DOHH2 (cell line): Measurements from ENCODE around the gene STPG3.

Experiments
- EZH2phosphoT487 ChIP-seq: fragments of 200-600 bp; sonication (generic); IDR thresholded peaks from 2 replicates; pipeline ENCODE4 v1.6.1; 2017; ENCODE audit warnings: borderline replicate concordance, mild to moderate bottlenecking, antibody characterized with exemption, low read length, moderate library complexity, mixed read lengths
- TF ChIP-seq, protein P1 (sequence below): fragments of 200-600 bp; sonication (generic); IDR thresholded peaks from one replicate; pipeline ENCODE4 v1.5.1; 2014; ENCODE audit warnings: antibody characterized with exemption, mild to moderate bottlenecking, low read depth, low read length; ENCODE audit not compliant: poor library complexity, severe bottlenecking

- TF ChIP-seq, protein P1, sequence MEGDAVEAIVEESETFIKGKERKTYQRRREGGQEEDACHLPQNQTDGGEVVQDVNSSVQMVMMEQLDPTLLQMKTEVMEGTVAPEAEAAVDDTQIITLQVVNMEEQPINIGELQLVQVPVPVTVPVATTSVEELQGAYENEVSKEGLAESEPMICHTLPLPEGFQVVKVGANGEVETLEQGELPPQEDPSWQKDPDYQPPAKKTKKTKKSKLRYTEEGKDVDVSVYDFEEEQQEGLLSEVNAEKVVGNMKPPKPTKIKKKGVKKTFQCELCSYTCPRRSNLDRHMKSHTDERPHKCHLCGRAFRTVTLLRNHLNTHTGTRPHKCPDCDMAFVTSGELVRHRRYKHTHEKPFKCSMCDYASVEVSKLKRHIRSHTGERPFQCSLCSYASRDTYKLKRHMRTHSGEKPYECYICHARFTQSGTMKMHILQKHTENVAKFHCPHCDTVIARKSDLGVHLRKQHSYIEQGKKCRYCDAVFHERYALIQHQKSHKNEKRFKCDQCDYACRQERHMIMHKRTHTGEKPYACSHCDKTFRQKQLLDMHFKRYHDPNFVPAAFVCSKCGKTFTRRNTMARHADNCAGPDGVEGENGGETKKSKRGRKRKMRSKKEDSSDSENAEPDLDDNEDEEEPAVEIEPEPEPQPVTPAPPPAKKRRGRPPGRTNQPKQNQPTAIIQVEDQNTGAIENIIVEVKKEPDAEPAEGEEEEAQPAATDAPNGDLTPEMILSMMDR, result no peak
- no peak for TF ChIP-seq EZH2phosphoT487
Measured at GRCh38 chr9:137237759-137238726, 13.0 kb upstream of the STPG3 start.
